WTC11 (cell line): ENCODE results near the gene TTLL11. TPM values are rescaled to one million over a fixed set of nuclear protein-coding genes. Genes with fewer than 3 reads are reported as not detected.

Experiments
- ATAC-seq: fragments of 200-7000 bp; cut with Tn5 transposase; 2 replicates; pipeline ENCODE4 v1.10.0; 2021; ENCODE audit warnings: mild to moderate bottlenecking, moderate library complexity
- CTCF ChIA-PET: fragments of 300-600 bp; sonication (Branson Sonifier 250); formaldehyde crosslinking; loops from one replicate; lab custom pipeline; 2021; ENCODE audit warnings: antibody characterized with exemption; lab: Charles Lee
- POLR2A ChIA-PET: fragments of 350-600 bp; sonication (Branson Sonifier 250); formaldehyde crosslinking; loops from one replicate; lab custom pipeline; 2021; ENCODE audit warnings: antibody characterized with exemption; lab: Charles Lee
- DNase-seq: peaks from one replicate; pipeline ENCODE4 v3.0.0; 2021; ENCODE audit warnings: low spot score
- H3K27ac Mint-ChIP-seq: 2 replicates; pipeline ENCODE4 v1.8.0; 2021; ENCODE audit warnings: mixed read lengths
- H3K27me3 Mint-ChIP-seq: 2 replicates; pipeline ENCODE4 v1.8.0; 2021; ENCODE audit warnings: low read depth, mild to moderate bottlenecking, moderate library complexity, mixed read lengths
- H3K36me3 Mint-ChIP-seq: 2 replicates; pipeline ENCODE4 v1.8.0; 2021; ENCODE audit warnings: mixed read lengths
- H3K4me1 Mint-ChIP-seq: 2 replicates; pipeline ENCODE4 v1.8.0; 2022; ENCODE audit warnings: mixed read lengths
- H3K4me3 Mint-ChIP-seq: 2 replicates; pipeline ENCODE4 v1.8.0; 2021; ENCODE audit warnings: mild to moderate bottlenecking, moderate library complexity, mixed read lengths
- H3K9me3 Mint-ChIP-seq: 2 replicates; pipeline ENCODE4 v1.8.0; 2021; ENCODE audit warnings: mixed read lengths
- ARID4B ChIP-seq: sonication (generic); formaldehyde crosslinking; IDR thresholded peaks from 2 replicates; pipeline ENCODE4 v1.8.0; 2023; ENCODE audit warnings: missing genetic modification reagents, mild to moderate bottlenecking, borderline replicate concordance
- CREB1 ChIP-seq: sonication (generic); formaldehyde crosslinking; IDR thresholded peaks from 2 replicates; pipeline ENCODE4 v1.8.0; 2023; ENCODE audit warnings: mild to moderate bottlenecking, missing genetic modification reagents
- CTCF ChIP-seq: fragments of 200-600 bp; IDR thresholded peaks from 2 replicates; pipeline ENCODE4 v1.8.0; 2022; ENCODE audit warnings: antibody characterized with exemption
- E2F1 ChIP-seq: sonication (generic); formaldehyde crosslinking; IDR thresholded peaks from 2 replicates; pipeline ENCODE4 v1.8.0; 2022; ENCODE audit warnings: mild to moderate bottlenecking, missing genetic modification reagents
- ESRRA ChIP-seq: sonication (generic); formaldehyde crosslinking; IDR thresholded peaks from 2 replicates; pipeline ENCODE4 v1.8.1; 2022; ENCODE audit warnings: mild to moderate bottlenecking, missing genetic modification reagents, borderline replicate concordance
- GRHL2 ChIP-seq: fragments of 250-450 bp; sonication (Bioruptor Pico); IDR thresholded peaks from 2 replicates; pipeline ENCODE4 v1.8.0; 2022; ENCODE audit warnings: mild to moderate bottlenecking, moderate library complexity; ENCODE audit not compliant: insufficient replicate concordance, severe bottlenecking
- JUN ChIP-seq: sonication (generic); formaldehyde crosslinking; IDR thresholded peaks from 2 replicates; pipeline ENCODE4 v1.8.0; 2023; ENCODE audit warnings: mild to moderate bottlenecking, missing genetic modification reagents
- MYBL2 ChIP-seq: sonication (generic); formaldehyde crosslinking; IDR thresholded peaks from 2 replicates; pipeline ENCODE4 v1.8.1; 2023; ENCODE audit warnings: mild to moderate bottlenecking, moderate library complexity, missing genetic modification reagents
- OVOL2 ChIP-seq: fragments of 250-450 bp; sonication (Bioruptor Pico); IDR thresholded peaks from 2 replicates; pipeline ENCODE4 v1.9.0; 2021; ENCODE audit warnings: mild to moderate bottlenecking, borderline replicate concordance
- RELA ChIP-seq: sonication (generic); formaldehyde crosslinking; IDR thresholded peaks from 2 replicates; pipeline ENCODE4 v1.8.1; 2022; ENCODE audit warnings: missing genetic modification reagents, mild to moderate bottlenecking, borderline replicate concordance
- SMAD4 ChIP-seq: sonication (generic); formaldehyde crosslinking; IDR thresholded peaks from 2 replicates; pipeline ENCODE4 v1.8.0; 2022; ENCODE audit warnings: mild to moderate bottlenecking, missing genetic modification reagents
- SOX15 ChIP-seq: fragments of 250-450 bp; sonication (Bioruptor Pico); IDR thresholded peaks from 2 replicates; pipeline ENCODE4 v1.9.0; 2021; ENCODE audit warnings: mild to moderate bottlenecking
- SP1 ChIP-seq: sonication (generic); formaldehyde crosslinking; conservative IDR thresholded peaks from 2 replicates; pipeline ENCODE4 v1.8.1; 2022; ENCODE audit warnings: missing genetic modification reagents
- ZNF138 ChIP-seq: sonication (generic); formaldehyde crosslinking; conservative IDR thresholded peaks from 2 replicates; pipeline ENCODE4 v1.8.1; 2022; ENCODE audit warnings: mild to moderate bottlenecking, moderate library complexity, missing genetic modification reagents
- total RNA-seq: library from RNA; stranded (reverse); gene quantifications from 3 replicates; pipeline ENCODE4 v1.2.3, GENCODE V29; 2021
- TF ChIP-seq, protein P1 (sequence below): sonication (generic); formaldehyde crosslinking; IDR thresholded peaks from 2 replicates; pipeline ENCODE4 v1.8.1; 2023; ENCODE audit warnings: mild to moderate bottlenecking, missing genetic modification reagents, moderate library complexity
- TF ChIP-seq, protein P2 (sequence below): fragments of 250-450 bp; sonication (Bioruptor Pico); IDR thresholded peaks from 2 replicates; pipeline ENCODE4 v2.1.2; 2022; ENCODE audit warnings: mild to moderate bottlenecking, moderate library complexity
- TF ChIP-seq, protein P3 (sequence below): sonication (generic); formaldehyde crosslinking; IDR thresholded peaks from 2 replicates; pipeline ENCODE4 v1.8.1; 2023; ENCODE audit warnings: mild to moderate bottlenecking, missing genetic modification reagents, moderate library complexity
- TF ChIP-seq, protein P4 (sequence below): sonication (generic); formaldehyde crosslinking; conservative IDR thresholded peaks from 2 replicates; pipeline ENCODE4 v1.8.1; 2023; ENCODE audit warnings: mild to moderate bottlenecking, low read depth, missing genetic modification reagents, moderate library complexity
- TF ChIP-seq, protein P5 (sequence below): sonication (generic); formaldehyde crosslinking; IDR thresholded peaks from 2 replicates; pipeline ENCODE4 v1.8.0; 2022; ENCODE audit warnings: mild to moderate bottlenecking, missing genetic modification reagents

TTLL11 gene
- total RNA-seq, 1 experiment from 2014 or later: 1.1 TPM

- Mint-ChIP-seq H3K9me3 (no peaks in the 10 kb centered on the region), H3K27me3 (peaks cover 7% of the 10 kb centered on the region)
- CTCF ChIA-PET: interaction anchor here (1.6 kb wide), 1 partner anchor 39 kb away, joined by 4 read pairs; no protein-coding TSS in a partner anchor
- ATAC-seq: no peak
- no peak for TF ChIP-seq CTCF
- TF ChIP-seq GRHL2 (CRISPR knock-in tag): no peak
- no peak for TF ChIP-seq MYBL2 (CRISPR knock-in tag)
- no peak for TF ChIP-seq SP1 (CRISPR knock-in tag)
- no peak for TF ChIP-seq OVOL2 (CRISPR knock-in tag)
- TF ChIP-seq, protein P1, sequence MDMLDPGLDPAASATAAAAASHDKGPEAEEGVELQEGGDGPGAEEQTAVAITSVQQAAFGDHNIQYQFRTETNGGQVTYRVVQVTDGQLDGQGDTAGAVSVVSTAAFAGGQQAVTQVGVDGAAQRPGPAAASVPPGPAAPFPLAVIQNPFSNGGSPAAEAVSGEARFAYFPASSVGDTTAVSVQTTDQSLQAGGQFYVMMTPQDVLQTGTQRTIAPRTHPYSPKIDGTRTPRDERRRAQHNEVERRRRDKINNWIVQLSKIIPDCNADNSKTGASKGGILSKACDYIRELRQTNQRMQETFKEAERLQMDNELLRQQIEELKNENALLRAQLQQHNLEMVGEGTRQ: no peak
- TF ChIP-seq SOX15 (CRISPR knock-in tag): no peak
- no peak for TF ChIP-seq ESRRA (CRISPR knock-in tag)
- TF ChIP-seq RELA: no peak
- TF ChIP-seq ZNF138: no peak
- TF ChIP-seq, protein P2, sequence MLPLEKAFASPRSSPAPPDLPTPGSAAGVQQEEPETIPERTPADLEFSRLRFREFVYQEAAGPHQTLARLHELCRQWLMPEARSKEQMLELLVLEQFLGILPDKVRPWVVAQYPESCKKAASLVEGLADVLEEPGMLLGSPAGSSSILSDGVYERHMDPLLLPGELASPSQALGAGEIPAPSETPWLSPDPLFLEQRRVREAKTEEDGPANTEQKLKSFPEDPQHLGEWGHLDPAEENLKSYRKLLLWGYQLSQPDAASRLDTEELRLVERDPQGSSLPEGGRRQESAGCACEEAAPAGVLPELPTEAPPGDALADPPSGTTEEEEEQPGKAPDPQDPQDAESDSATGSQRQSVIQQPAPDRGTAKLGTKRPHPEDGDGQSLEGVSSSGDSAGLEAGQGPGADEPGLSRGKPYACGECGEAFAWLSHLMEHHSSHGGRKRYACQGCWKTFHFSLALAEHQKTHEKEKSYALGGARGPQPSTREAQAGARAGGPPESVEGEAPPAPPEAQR: no peak
- no peak for TF ChIP-seq E2F1 (CRISPR knock-in tag)
- TF ChIP-seq, protein P3, sequence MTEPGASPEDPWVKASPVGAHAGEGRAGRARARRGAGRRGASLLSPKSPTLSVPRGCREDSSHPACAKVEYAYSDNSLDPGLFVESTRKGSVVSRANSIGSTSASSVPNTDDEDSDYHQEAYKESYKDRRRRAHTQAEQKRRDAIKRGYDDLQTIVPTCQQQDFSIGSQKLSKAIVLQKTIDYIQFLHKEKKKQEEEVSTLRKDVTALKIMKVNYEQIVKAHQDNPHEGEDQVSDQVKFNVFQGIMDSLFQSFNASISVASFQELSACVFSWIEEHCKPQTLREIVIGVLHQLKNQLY (CRISPR knock-in tag): no peak
- no peak for TF ChIP-seq CREB1
- TF ChIP-seq, all 79 proteins: peak for 0
- Mint-ChIP-seq H3K4me3 (no peak overlapping the region), H3K36me3 (no peaks in the 10 kb centered on the region), H3K27ac (no peak overlapping the region), H3K4me1 (no peaks in the 10 kb centered on the region)
- POLR2A ChIA-PET: no interaction called here
- no peak for DNase-seq
Observed at GRCh38 chr9:122059955-122060324, 33.2 kb downstream of the TTLL11 start.

DNA sequence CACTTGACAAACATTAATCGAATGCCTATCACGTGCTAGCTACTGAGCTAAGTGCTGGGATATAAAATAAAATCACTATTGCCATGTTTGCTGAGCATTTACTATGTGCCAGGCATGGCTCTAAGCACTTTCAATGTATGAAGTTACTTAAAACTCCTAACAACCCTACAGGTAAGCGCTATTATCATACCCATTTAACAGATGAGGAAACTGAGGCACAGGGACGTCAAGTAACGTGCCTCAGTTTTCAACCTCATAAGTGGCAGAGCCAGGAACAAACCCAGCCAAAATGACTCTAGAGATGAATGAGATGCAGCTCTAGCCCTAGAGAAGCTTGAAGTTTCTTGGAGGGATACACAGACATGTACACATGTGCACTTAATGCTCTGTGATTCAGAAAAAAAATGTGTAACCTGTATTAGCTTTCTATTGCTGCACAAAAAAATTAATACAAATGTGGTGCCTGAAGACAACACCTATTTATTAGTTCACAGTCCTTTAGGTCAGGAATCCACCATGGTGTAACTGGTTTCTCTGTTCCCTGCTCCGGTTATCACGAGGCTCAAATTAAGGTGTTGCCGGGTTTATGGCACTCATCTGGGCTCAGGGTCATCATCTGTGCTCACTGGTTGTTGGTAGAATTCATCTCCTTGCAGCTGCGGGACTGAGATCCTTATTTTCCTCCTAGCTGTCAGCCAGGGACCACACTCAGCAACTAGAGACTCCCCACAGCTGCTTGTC lies 33.7 kb downstream of the TTLL11 start:
- no peak for DNase-seq
- ChIA-PET POLR2A (no interaction called here), CTCF (interaction anchor here (1.6 kb wide), 1 partner anchor 40 kb away, joined by 4 read pairs; no protein-coding TSS in a partner anchor)
- peaks cover 7% of the 10 kb centered on the region for H3K27me3 Mint-ChIP-seq
- H3K4me1 Mint-ChIP-seq: no peaks in the 10 kb centered on the region
- H3K27ac Mint-ChIP-seq: no peak overlapping the region
- H3K9me3 Mint-ChIP-seq: no peaks in the 10 kb centered on the region
- H3K4me3 Mint-ChIP-seq: no peak overlapping the region
- H3K36me3 Mint-ChIP-seq: no peaks in the 10 kb centered on the region
- ATAC-seq: no peak
- TF ChIP-seq SMAD4 (CRISPR knock-in tag): no peak
- TF ChIP-seq ARID4B: no peak
- TF ChIP-seq JUN: no peak
- TF ChIP-seq SP1 (CRISPR knock-in tag): no peak
- TF ChIP-seq, protein P4, sequence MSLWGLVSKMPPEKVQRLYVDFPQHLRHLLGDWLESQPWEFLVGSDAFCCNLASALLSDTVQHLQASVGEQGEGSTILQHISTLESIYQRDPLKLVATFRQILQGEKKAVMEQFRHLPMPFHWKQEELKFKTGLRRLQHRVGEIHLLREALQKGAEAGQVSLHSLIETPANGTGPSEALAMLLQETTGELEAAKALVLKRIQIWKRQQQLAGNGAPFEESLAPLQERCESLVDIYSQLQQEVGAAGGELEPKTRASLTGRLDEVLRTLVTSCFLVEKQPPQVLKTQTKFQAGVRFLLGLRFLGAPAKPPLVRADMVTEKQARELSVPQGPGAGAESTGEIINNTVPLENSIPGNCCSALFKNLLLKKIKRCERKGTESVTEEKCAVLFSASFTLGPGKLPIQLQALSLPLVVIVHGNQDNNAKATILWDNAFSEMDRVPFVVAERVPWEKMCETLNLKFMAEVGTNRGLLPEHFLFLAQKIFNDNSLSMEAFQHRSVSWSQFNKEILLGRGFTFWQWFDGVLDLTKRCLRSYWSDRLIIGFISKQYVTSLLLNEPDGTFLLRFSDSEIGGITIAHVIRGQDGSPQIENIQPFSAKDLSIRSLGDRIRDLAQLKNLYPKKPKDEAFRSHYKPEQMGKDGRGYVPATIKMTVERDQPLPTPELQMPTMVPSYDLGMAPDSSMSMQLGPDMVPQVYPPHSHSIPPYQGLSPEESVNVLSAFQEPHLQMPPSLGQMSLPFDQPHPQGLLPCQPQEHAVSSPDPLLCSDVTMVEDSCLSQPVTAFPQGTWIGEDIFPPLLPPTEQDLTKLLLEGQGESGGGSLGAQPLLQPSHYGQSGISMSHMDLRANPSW (CRISPR knock-in tag): no peak
- TF ChIP-seq, protein P5, sequence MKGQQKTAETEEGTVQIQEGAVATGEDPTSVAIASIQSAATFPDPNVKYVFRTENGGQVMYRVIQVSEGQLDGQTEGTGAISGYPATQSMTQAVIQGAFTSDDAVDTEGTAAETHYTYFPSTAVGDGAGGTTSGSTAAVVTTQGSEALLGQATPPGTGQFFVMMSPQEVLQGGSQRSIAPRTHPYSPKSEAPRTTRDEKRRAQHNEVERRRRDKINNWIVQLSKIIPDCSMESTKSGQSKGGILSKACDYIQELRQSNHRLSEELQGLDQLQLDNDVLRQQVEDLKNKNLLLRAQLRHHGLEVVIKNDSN (CRISPR knock-in tag): no peak
